Mesothelial cell of epicardium (in vitro differentiated cells): ENCODE measurements around the gene CALCR. TPM values are rescaled to one million over a fixed set of nuclear protein-coding genes. Genes with fewer than 3 reads are reported as not detected.
"Not testable (repeated sequence)": the region's sequence is repeated elsewhere in the genome, so short reads cannot be mapped to it uniquely, and the experiment has no call there.

Experiments used
- DNase-seq, 2 experiments: peaks; one replicate each; pipeline ENCODE4 v3.0.0; 2021; ENCODE audit warnings: low spot score in 2 of 2; ENCODE audit not compliant: unreplicated experiment in 2 of 2
- H3K27ac Mint-ChIP-seq: 2 replicates; pipeline ENCODE4 v1.8.0; 2021; ENCODE audit warnings: mixed read lengths
- H3K27me3 Mint-ChIP-seq: 2 replicates; pipeline ENCODE4 v1.8.0; 2021; ENCODE audit warnings: low read depth, mixed read lengths
- H3K36me3 Mint-ChIP-seq: 2 replicates; pipeline ENCODE4 v1.8.0; 2021; ENCODE audit warnings: mixed read lengths
- H3K4me1 Mint-ChIP-seq: 2 replicates; pipeline ENCODE4 v1.8.0; 2021; ENCODE audit warnings: mixed read lengths
- H3K4me3 Mint-ChIP-seq: 2 replicates; pipeline ENCODE4 v1.8.0; 2021; ENCODE audit warnings: mild to moderate bottlenecking, moderate library complexity, mixed read lengths
- H3K9me3 Mint-ChIP-seq: 2 replicates; pipeline ENCODE4 v1.8.0; 2021; ENCODE audit warnings: mixed read lengths
- CTCF ChIP-seq: fragments of 200-600 bp; sonication (generic); IDR thresholded peaks from one replicate; pipeline ENCODE4 v1.5.0; 2021; ENCODE audit warnings: antibody characterized with exemption; ENCODE audit not compliant: unreplicated experiment
- total RNA-seq: library from RNA; stranded (reverse); gene quantifications from 3 replicates; pipeline ENCODE4 v1.2.1, GENCODE V29; 2021

Gene CALCR
- total RNA-seq, 1 donor from 2014 or later: not detected

DNA sequence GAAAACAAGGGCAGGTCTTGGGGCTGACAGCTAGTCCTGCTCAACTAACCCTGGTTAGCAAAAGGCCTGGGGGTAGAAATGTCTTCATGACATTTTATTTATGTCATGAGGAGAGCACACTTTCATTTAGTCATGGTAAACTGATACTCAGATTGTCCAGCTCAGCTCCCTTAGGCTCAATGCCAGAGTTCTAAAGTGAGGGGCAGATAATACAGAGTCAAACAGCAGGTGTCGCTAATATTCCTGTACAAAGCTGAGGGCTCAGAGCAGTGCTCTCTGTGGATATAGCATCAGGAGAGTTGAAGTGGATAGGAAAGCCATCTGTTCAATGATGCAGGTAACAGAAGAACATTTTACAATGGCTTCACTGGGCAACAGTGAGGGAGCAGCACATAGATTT, 26.8 kb upstream of the CALCR start:
- no peaks in the 10 kb centered on the region for H3K9me3 Mint-ChIP-seq
- H3K4me3 Mint-ChIP-seq: no peak overlapping the region
- no peak overlapping the region for H3K27ac Mint-ChIP-seq
- DNase-seq: no peak
- no peaks in the 10 kb centered on the region for H3K4me1 Mint-ChIP-seq
- no peaks in the 10 kb centered on the region for H3K36me3 Mint-ChIP-seq
- H3K27me3 Mint-ChIP-seq: peaks cover 19% of the 10 kb centered on the region
- TF ChIP-seq CTCF: no peak

DNA sequence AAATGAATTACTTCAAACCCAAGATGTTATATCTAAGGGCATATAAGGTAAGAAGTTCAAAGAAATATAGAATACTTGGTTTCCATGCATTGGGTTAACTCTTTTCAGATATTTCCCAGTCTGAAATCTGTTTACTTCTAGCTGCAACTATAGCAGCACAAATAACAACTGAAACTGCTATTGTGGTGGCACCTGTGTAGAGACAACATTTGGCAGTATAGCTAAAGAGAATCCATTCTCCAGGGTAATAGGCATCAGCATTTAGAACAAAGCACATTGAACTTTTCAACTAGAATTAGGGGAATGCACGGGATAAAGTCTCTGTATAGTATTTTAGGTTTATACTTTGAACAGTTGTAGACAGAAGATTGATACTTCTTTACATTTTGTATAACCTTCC, 19.7 kb upstream of the CALCR start:
- Mint-ChIP-seq H3K27ac (no peak overlapping the region), H3K4me1 (no peaks in the 10 kb centered on the region), H3K36me3 (no peaks in the 10 kb centered on the region), H3K27me3 (peaks cover 4% of the 10 kb centered on the region), H3K4me3 (no peak overlapping the region), H3K9me3 (peaks cover 3% of the 10 kb centered on the region)
- TF ChIP-seq CTCF: no peak
- no peak for DNase-seq

DNA sequence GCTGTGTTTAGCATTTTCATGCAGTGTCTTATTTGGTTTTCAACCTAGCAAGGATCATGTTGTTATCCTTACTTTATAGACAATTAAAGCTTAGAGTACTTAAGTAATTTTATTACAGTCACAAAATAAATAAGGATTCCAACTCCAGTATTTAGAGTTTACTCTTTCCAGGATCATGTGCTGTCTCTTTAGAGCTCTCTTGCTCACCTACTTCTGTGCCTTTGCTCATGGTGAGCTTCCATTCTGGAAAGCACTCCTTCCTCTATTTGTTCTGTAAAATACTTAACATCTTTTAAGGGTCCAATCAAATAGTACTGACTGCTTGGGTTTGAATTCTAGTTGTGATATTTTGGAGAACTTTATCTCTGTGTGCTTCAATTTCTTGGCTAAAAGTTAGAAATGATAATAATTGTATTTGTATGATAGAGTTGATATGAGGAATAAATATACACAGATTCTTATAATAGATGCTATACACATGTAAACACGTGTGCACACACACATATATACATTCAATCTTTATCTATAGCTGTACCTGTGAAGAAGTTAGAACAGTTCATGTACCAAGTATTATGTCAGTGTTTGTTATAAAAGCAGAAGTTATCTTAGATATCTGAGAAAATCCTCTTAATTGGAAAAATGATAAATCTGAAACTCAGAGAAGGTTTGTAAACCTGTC, 18.2 kb upstream of the CALCR start:
- Mint-ChIP-seq H3K4me1 (no peaks in the 10 kb centered on the region), H3K36me3 (no peaks in the 10 kb centered on the region), H3K27ac (no peak overlapping the region), H3K9me3 (peaks cover 7% of the 10 kb centered on the region), H3K27me3 (peaks cover 4% of the 10 kb centered on the region), H3K4me3 (no peak overlapping the region)
- DNase-seq: no peak
- no peak for TF ChIP-seq CTCF

DNA sequence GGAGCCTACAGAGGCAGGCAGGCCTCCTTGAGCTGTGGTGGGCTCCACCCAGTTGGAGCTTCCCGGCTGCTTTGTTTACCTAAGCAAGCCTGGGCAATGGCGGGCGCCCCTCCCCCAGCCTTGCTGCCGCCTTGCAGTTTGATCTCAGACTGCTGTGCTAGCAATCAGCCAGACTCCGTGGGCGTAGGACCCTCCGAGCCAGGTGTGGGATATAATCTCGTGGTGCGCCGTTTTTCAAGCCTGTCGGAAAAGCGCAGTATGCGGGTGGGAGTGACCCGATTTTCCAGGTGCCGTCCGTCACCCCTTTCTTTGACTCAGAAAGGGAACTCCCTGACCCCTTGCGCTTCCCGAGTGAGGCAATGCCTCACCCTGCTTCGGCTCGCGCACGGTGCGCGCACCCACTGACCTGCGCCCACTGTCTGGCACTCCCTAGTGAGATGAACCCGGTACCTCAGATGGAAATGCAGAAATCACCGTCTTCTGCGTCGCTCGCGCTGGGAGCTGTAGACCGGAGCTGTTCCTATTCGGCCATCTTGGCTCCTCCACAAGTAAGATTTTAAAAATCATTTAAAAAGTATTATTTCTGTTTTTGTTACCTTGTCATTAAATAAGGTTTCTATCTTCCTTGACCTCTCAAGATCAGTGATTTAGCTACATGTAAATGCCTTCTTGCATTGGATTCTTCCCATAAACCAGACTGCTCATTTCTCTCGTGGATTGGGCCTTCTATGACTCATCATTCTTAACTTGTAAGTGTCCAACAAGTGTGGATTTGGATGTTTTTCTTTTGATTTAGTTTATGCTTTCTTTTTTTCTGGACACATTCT, 16.9 kb upstream of the CALCR start:
- not testable (repeated sequence) for H3K4me1 Mint-ChIP-seq, H3K9me3 Mint-ChIP-seq, H3K4me3 Mint-ChIP-seq, H3K27ac Mint-ChIP-seq, DNase-seq, H3K36me3 Mint-ChIP-seq, H3K27me3 Mint-ChIP-seq

- not testable (repeated sequence) for DNase-seq, H3K4me3 Mint-ChIP-seq, H3K9me3 Mint-ChIP-seq, H3K36me3 Mint-ChIP-seq, H3K27me3 Mint-ChIP-seq, H3K27ac Mint-ChIP-seq, H3K4me1 Mint-ChIP-seq
Measured at GRCh38 chr7:93586479-93586865, 11.9 kb upstream of the CALCR start.

- not testable (repeated sequence) for H3K4me1 Mint-ChIP-seq, H3K36me3 Mint-ChIP-seq, H3K4me3 Mint-ChIP-seq, H3K27me3 Mint-ChIP-seq, DNase-seq, H3K27ac Mint-ChIP-seq, H3K9me3 Mint-ChIP-seq
Measured at GRCh38 chr7:93585694-93586478, 11.4 kb upstream of the CALCR start.

DNA sequence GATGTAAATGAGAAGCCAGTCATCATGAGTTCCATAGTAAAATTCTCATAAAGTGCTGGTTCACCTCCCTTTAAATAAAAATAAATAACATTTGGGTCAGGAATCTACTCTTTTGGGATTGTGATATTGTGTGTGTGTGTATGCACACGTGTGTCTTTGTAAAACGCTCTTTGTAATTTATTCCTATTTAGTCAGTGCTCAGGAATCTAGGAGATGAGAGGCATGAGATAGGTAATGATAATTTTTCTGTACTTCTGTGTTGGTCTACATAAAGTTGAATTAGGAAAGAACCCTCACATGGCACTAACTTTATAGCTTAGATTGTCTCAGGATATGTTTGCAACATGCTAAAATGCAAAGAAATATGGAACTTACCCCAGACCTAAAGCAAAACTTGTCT, 4.9 kb upstream of the CALCR start:
- Mint-ChIP-seq H3K4me3 (no peak overlapping the region), H3K27me3 (peaks cover 69% of the 10 kb centered on the region), H3K36me3 (no peaks in the 10 kb centered on the region), H3K27ac (no peak overlapping the region), H3K4me1 (peaks cover 9% of the 10 kb centered on the region), H3K9me3 (no peaks in the 10 kb centered on the region)
- no peak for DNase-seq
- no peak for TF ChIP-seq CTCF
